AG04450 (cell line): ENCODE results near the gene MTUS2. TPM values are rescaled to one million over a fixed set of nuclear protein-coding genes. Genes with fewer than 3 reads are reported as not detected.

Source experiments
- CTCF ChIA-PET: fragments of 300-600, 350-600 bp; formaldehyde crosslinking; extraction: SDS; loops from one replicate; lab custom pipeline; 2022; ENCODE audit warnings: antibody characterized with exemption, inconsistent platforms; lab: Charles Lee
- POLR2A ChIA-PET: fragments of 350-600 bp; formaldehyde crosslinking; extraction: SDS; loops from one replicate; lab custom pipeline; 2021; ENCODE audit warnings: antibody characterized with exemption, inconsistent platforms; lab: Yijun Ruan, JAX
- DNase-seq: peaks from one replicate; pipeline ENCODE4 v3.0.0-alpha.2; 2011; ENCODE audit warnings: low read depth, low spot score
- H3K27ac ChIP-seq: one replicate; pipeline ENCODE4 v1.5.1; 2012; ENCODE audit warnings: low read depth, low read length, control low read depth
- H3K27me3 ChIP-seq: one replicate; pipeline ENCODE4 v1.6.0; 2012; ENCODE audit warnings: low read length; ENCODE audit not compliant: control insufficient read depth, insufficient read depth
- H3K4me3 ChIP-seq: 2 replicates; pipeline ENCODE4 v1.5.1; 2011; ENCODE audit warnings: mild to moderate bottlenecking, low read depth, low read length, control low read depth
- H3K9me3 ChIP-seq: 2 replicates; pipeline ENCODE4 v1.5.1; 2012; ENCODE audit warnings: low read length; ENCODE audit not compliant: control insufficient read depth, insufficient read depth
- polyA plus RNA-seq: library from polyadenylated mRNA; depleted of rRNA; stranded (reverse); fragments of >200 nt; gene quantifications from 2 replicates; pipeline ENCODE4 v1.2.3, GENCODE V29; 2011
- TF ChIP-seq, protein P1 (sequence below): IDR thresholded peaks from 2 replicates; pipeline ENCODE4 v1.5.1; 2011; ENCODE audit warnings: low read depth, low read length, control low read depth, inconsistent platforms

Gene MTUS2
- polyA plus RNA-seq, 1 experiment, result 0.02 TPM

DNA sequence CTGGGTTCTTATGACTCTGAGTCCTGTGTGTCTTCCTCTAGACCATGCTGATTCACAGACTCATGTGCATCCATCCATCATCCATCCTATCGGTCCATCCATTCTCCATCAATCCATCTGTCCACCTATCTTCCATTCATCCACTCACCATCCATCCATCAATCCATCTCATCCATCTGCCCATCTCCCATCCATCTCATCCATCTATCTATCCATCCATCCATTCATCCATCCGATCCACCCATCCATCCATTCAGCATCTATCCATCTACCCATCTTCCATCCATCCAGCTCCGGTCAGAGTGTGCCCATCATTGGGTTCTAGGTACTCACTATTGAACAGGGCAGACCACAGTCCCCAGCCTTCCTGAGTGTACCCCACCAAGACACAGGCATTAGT is 699.8 kb downstream of the MTUS2 start:
- Histone ChIP-seq H3K27me3 (no peaks in the 10 kb centered on the region), H3K4me3 (no peak overlapping the region), H3K27ac (no peak overlapping the region), H3K9me3 (no peaks in the 10 kb centered on the region; the same call in 1 of the 2 replicates)
- ChIA-PET CTCF (interaction anchor here (1.7 kb wide), 1 partner anchor 11 kb away, joined by 14 read pairs; no protein-coding TSS in a partner anchor), POLR2A (no interaction called here)
- no peak for DNase-seq
- TF ChIP-seq, protein P1, sequence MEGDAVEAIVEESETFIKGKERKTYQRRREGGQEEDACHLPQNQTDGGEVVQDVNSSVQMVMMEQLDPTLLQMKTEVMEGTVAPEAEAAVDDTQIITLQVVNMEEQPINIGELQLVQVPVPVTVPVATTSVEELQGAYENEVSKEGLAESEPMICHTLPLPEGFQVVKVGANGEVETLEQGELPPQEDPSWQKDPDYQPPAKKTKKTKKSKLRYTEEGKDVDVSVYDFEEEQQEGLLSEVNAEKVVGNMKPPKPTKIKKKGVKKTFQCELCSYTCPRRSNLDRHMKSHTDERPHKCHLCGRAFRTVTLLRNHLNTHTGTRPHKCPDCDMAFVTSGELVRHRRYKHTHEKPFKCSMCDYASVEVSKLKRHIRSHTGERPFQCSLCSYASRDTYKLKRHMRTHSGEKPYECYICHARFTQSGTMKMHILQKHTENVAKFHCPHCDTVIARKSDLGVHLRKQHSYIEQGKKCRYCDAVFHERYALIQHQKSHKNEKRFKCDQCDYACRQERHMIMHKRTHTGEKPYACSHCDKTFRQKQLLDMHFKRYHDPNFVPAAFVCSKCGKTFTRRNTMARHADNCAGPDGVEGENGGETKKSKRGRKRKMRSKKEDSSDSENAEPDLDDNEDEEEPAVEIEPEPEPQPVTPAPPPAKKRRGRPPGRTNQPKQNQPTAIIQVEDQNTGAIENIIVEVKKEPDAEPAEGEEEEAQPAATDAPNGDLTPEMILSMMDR, result no peak

DNA sequence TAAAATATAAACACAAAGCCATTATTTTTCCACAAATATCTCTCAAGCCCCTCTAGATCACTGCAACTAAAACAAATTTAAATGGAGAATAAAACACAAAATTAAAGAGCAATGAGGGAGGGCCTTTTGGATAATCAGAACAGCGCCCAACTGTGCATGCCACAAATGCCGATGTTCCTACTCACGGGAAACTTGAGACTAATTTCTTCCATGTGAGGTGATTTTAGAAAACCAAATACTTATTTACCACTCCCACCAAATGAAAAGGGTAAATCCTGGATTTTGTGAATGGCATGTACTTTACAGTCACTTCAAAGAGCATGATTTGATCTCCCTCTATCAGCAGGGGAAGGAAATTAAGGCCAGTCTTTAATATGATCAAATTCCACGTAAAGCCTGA is 700.5 kb downstream of the MTUS2 start:
- Histone ChIP-seq H3K9me3 (no peaks in the 10 kb centered on the region; the same call in 1 of the 2 replicates), H3K4me3 (no peak overlapping the region), H3K27me3 (no peaks in the 10 kb centered on the region), H3K27ac (no peak overlapping the region)
- POLR2A ChIA-PET, result no interaction called here
- peak; percentile 18 for DNase-seq
- CTCF ChIA-PET, result interaction anchor here (0.6 kb wide), 1 partner anchor 593 kb away, joined by 7 read pairs; no protein-coding TSS in a partner anchor
- TF ChIP-seq, protein P1, result no peak

DNA sequence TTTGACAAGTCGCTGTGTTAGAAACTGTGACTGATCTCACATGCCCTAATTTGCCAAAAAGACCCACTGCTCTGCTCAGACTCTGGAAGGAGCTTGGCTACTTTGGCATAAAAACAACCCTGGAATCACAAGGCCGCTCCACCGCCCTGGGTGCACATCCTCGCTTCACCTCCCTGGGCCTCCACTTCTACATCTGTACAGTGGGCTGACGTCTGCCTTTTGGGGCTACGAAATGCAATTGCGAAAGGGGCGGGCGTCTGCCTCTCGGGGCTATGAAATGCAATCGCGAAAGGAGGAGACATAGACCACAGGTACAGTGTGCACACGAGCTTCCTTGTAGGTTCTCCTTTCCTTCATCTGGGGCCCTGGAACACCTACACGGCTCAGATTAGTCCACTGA is 701.2 kb downstream of the MTUS2 start:
- Histone ChIP-seq H3K27me3 (no peaks in the 10 kb centered on the region), H3K9me3 (no peaks in the 10 kb centered on the region; the same call in 1 of the 2 replicates), H3K4me3 (no peak overlapping the region), H3K27ac (no peak overlapping the region)
- ChIA-PET CTCF (interaction anchor here (1.9 kb wide), 1 partner anchor 13 kb away, joined by 5 read pairs; no protein-coding TSS in a partner anchor), POLR2A (no interaction called here)
- no peak for DNase-seq
- TF ChIP-seq, protein P1, result no peak

DNA sequence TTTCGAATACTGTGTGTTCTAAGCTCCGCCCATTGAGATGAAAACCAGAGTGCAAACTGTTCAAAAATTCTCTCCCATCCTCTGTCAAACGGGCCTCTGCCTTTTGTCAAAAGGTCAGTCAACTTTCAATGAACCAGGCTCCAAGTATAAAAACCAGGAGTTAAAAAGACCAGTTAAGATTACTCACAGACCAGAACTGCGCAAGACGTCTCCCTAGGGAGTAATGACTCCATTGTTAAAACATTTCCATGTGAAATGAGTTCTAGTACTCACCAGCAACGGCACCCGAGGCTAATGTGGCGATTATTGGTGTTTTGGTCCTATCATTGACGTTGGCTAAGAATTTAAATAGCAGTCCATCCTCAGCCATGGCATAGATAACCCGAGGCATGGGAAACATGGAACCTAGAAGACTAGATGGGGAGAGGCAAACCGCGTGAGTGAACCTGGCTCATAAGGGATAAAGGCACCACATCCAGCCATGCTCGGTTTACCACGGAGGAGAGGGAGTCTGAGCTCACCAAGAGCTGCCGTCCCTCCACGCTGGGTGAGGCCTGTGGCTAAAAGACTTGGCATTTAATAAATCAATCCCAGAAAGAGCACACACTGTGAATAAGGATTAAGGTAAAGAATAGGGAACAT is 702.0 kb downstream of the MTUS2 start:
- Histone ChIP-seq H3K27me3 (no peaks in the 10 kb centered on the region), H3K4me3 (no peak overlapping the region), H3K9me3 (no peaks in the 10 kb centered on the region; the same call in 1 of the 2 replicates), H3K27ac (no peak overlapping the region)
- ChIA-PET CTCF (interaction anchor here (0.8 to 1.9 kb wide), 2 partner anchors 14 to 593 kb away, joined by 4 to 5 read pairs; no protein-coding TSS in a partner anchor), POLR2A (no interaction called here)
- DNase-seq, result no peak
- TF ChIP-seq, protein P1, result no peak
